Measurements from ENCODE around the gene MINDY1.

GRCh38 chr1:151049458-151049857, 42.8 kb upstream of the MINDY1 start:
- TF ChIP-seq CTCF (IDR thresholded peaks at IDR 0.05; ENCODE audit: extremely low read depth in 1 of 2, insufficient read depth in 1 of 2, low read depth in 1 of 2, low read length in 2 of 2) (no peak), POLR2A (IDR thresholded peaks at IDR 0.05; ENCODE audit: low read depth, low read length) (no peak), EZH2 (IDR thresholded peaks at IDR 0.05; ENCODE audit: borderline replicate concordance, low read depth, low read length, severe bottlenecking) (no peak), MAX (IDR thresholded peaks at IDR 0.05; ENCODE audit: insufficient read depth, insufficient read length) (no peak), GATA2 (IDR thresholded peaks at IDR 0.05; ENCODE audit: insufficient read depth, insufficient read length, low read depth, low read length) (no peak), FOS (IDR thresholded peaks at IDR 0.05; ENCODE audit: borderline replicate concordance, insufficient read depth, low read length) (no peak), POLR2AphosphoS5 (IDR thresholded peaks at IDR 0.05; ENCODE audit: insufficient read depth, low read depth, low read length) (no peak)

Data from endothelial cell of umbilical vein (primary cell).